ENCODE measurements around the gene ZNF3. TPM values are rescaled to one million over a fixed set of nuclear protein-coding genes. Genes with fewer than 3 reads are reported as not detected.

Gene ZNF3
- total and polyA plus RNA-seq, 9 of the 15 experiments (the other 6 are each of a cell fraction or from before 2014, with no cell fraction given): 30.0 to 64.9 (median 51.5) TPM

GRCh38 chr7:100101016-100101862, 19.7 kb upstream of the ZNF3 start, which contains the start of the genes AP4M1 and MCM7 (continued):
- TF ChIP-seq CXXC5 (CRISPR knock-in tag; IDR thresholded peaks at IDR 0.05) (peak; percentile 96), MLX (CRISPR knock-in tag; conservative IDR thresholded peaks at IDR 0.05) (no peak; a peak in 1 of 4 replicates), SRSF7 (optimal IDR thresholded peaks at IDR 0.05; ENCODE audit: low read depth, low read length) (no peak), SMARCE1 (IDR thresholded peaks at IDR 0.05) (no peak), ZNF165 (CRISPR knock-in tag; IDR thresholded peaks at IDR 0.05; ENCODE audit: borderline replicate concordance) (0 out of 2 replicates have a peak, but pooled peaks have one; percentile 35), WHSC1 (IDR thresholded peaks at IDR 0.05; ENCODE audit: low read length) (no peak), GMEB1 (CRISPR knock-in tag; IDR thresholded peaks at IDR 0.05) (peak; percentile 93), MEF2A (IDR thresholded peaks at IDR 0.05; ENCODE audit: control insufficient read depth, low read depth, low read length) (0 out of 2 replicates have a peak, but pooled peaks have one; percentile 11), PPARD (CRISPR knock-in tag; IDR thresholded peaks at IDR 0.05) (no peak), ZNF518B (CRISPR knock-in tag; IDR thresholded peaks at IDR 0.05) (no peak), ZSCAN29 (IDR thresholded peaks at IDR 0.05) (no peak), KAT7 (CRISPR knock-in tag; IDR thresholded peaks at IDR 0.05; ENCODE audit: borderline replicate concordance) (no peak), NFXL1 (CRISPR knock-in tag; IDR thresholded peaks at IDR 0.05) (peak; percentile 71; the same call in 1 of the 2 replicates), ZNF445 (CRISPR knock-in tag; IDR thresholded peaks at IDR 0.05; ENCODE audit: low read depth) (no peak), CREB5 (CRISPR knock-in tag; IDR thresholded peaks at IDR 0.05) (no peak), ZBTB9 (CRISPR knock-in tag; IDR thresholded peaks at IDR 0.05) (0 out of 2 replicates have a peak, but pooled peaks have one; percentile 43)
